Astrocyte of the spinal cord (primary cell): ENCODE results near the gene LRRC14B.
"Not testable (repeated sequence)": the region's sequence is repeated elsewhere in the genome, so short reads cannot be mapped to it uniquely, and the experiment has no call there.

Experiments
- DNase-seq: peaks from one replicate; pipeline ENCODE4 v3.0.0; 2011; ENCODE audit warnings: low read depth, low spot score
- H3K4me3 ChIP-seq: 2 replicates; pipeline ENCODE4 v1.5.1; 2011; ENCODE audit warnings: low read depth, mild to moderate bottlenecking, low read length, moderate library complexity
- in situ Hi-C: cut with HindIII; loops from 2 replicates; pipeline ENCODE4 v1.10.0; 2017; ENCODE audit warnings: low sequenced_read_pairs
- TF ChIP-seq, protein P1 (sequence below): IDR thresholded peaks from 2 replicates; pipeline ENCODE4 v1.5.1; 2012; ENCODE audit warnings: low read depth, mild to moderate bottlenecking, low read length, inconsistent platforms

Gene LRRC14B

DNA sequence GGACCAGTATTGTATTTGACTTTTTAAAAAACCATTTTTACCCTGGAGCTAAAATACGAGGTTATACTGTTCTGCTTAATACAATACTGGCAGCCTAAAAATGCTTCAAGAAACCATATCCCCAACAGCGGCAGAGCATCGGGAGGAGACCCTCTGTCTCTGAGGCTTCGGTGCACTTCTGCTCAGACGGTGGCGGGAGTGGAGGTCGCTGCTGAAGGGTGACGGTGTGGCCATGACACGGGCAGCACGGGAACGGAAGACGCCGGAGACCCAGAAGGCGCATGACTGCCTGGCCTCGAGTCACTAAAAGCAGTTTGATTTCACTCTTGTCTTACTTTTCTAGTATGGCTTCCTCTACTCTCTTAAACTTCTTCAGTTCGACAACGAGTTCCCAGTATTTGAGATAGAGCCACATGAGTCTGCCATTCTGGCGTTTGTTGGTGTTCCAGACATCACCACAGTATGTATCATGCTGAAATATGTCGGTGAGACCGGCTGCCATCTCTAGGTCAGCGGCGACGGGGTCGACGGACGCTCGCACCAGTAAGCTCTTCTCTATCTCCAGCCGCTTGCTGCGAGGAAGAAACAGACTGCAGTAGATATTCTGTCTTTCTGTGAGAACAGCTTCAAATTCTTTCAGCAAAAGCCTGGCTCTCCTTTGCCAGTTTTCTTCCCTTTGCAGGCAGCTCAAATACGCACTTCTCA is 13.8 kb downstream of the LRRC14B start:
- TF ChIP-seq, protein P1, sequence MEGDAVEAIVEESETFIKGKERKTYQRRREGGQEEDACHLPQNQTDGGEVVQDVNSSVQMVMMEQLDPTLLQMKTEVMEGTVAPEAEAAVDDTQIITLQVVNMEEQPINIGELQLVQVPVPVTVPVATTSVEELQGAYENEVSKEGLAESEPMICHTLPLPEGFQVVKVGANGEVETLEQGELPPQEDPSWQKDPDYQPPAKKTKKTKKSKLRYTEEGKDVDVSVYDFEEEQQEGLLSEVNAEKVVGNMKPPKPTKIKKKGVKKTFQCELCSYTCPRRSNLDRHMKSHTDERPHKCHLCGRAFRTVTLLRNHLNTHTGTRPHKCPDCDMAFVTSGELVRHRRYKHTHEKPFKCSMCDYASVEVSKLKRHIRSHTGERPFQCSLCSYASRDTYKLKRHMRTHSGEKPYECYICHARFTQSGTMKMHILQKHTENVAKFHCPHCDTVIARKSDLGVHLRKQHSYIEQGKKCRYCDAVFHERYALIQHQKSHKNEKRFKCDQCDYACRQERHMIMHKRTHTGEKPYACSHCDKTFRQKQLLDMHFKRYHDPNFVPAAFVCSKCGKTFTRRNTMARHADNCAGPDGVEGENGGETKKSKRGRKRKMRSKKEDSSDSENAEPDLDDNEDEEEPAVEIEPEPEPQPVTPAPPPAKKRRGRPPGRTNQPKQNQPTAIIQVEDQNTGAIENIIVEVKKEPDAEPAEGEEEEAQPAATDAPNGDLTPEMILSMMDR, result no peak
- no peak for DNase-seq
- in situ Hi-C loops, result no loop called here
- H3K4me3 ChIP-seq, result no peak overlapping the region

DNA sequence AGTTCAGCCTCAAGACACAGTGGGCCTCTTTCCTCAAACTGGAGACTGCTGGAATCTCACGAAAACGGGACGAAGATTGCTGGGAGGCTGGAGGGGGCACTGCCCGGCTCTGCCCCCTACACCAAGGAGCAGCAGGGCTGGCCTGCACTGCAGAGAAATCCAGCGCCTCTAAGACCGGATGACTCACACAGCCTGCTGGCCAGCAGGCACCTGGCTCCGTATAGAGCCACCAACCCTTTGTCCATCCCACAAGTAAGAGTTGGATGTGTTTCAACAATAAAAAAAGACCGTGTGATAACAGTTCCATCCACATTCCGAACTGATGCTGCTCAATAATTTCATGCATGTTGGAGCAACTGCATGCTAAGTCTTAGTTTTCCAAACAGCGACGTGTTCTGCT is 15.1 kb downstream of the LRRC14B start:
- TF ChIP-seq, protein P1, result no peak
- peak; percentile 59 for DNase-seq
- in situ Hi-C loops, result no loop called here
- no peak overlapping the region for H3K4me3 ChIP-seq

DNA sequence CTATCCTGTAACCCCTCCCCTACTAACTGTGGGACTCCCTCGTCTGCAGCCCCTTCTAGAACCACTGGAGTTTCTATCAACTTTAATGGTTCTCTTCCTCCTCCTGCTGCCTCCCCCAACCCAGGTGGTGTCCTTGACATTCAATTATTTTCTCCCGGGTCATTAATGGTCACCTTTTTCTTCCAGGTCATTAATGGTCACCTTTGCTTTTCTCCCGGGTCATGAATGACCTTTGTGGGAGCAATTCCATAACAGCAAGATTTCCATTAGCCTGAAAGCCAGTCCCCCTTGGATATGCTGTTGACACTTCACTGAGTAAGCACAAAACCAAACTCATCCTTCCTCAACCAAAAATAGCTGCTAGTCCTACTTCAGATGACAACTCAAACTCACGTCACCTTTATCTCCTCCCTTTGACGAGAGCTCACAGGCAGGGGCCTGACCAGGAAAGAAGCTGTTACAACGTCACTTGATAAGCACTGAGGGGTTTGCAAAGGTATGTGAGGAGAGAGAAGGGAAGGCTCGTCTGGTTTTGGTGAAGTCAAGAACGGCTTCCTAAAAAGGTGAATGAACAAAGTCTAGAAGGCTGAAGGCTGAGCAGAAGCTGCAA is 15.7 kb downstream of the LRRC14B start:
- H3K4me3 ChIP-seq, result no peak overlapping the region
- in situ Hi-C loops, result no loop called here
- TF ChIP-seq, protein P1, result no peak
- DNase-seq, result no peak

DNA sequence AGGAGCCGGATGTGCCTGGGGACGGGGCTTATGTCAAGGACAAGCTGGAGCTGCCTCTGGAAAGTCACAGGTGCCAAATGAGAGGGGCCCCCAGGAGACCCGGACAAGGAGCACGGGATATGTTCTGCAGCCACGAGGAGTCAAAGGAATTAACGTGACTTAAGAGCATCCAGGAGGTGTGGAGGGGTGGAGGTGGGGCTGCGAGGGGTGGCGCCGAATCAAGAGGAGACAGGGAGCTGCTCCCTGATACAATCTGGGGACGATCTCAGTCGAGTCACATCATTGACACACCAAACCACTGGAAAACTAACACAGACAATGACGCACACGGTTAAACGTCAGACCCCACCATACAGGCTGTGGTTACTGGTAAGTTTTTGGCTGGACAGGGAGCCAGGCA is 16.3 kb downstream of the LRRC14B start:
- TF ChIP-seq, protein P1, result no peak
- no peak overlapping the region for H3K4me3 ChIP-seq
- in situ Hi-C loops, result no loop called here
- DNase-seq, result no peak

DNA sequence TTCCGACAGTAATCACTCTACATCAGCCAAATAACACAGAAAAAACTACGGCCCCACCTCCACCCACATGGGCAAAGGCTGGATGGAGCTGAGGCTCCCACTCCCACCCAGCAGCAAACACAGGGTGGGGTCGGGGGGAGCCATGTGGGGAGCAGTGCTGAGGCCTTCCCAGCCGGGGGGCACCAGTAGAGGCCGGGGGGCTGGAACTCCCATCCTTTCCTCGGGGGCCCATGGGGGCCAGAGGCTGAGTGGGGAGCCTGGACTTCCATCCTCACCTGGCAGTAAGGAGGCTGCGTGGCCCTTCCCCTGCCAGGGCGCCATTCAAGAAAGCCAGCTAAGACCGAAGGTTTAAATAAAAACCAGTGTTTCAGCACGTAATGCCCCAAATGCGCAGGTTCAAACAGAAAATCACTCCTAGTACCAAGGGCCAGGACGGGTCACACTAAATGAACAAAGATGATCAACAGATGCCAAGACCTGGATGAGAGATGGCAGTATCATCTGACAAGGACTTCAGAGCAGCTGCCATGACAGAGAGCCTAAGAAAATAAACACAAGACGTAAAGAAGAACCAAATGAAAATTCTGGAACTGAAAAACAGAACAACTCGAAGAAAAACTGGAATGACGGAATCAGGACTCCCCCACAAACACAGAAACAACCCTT is 17.3 kb downstream of the LRRC14B start:
- DNase-seq, result no peak
- in situ Hi-C loops, result no loop called here
- H3K4me3 ChIP-seq, result no peak overlapping the region
- TF ChIP-seq, protein P1, result no peak

DNA sequence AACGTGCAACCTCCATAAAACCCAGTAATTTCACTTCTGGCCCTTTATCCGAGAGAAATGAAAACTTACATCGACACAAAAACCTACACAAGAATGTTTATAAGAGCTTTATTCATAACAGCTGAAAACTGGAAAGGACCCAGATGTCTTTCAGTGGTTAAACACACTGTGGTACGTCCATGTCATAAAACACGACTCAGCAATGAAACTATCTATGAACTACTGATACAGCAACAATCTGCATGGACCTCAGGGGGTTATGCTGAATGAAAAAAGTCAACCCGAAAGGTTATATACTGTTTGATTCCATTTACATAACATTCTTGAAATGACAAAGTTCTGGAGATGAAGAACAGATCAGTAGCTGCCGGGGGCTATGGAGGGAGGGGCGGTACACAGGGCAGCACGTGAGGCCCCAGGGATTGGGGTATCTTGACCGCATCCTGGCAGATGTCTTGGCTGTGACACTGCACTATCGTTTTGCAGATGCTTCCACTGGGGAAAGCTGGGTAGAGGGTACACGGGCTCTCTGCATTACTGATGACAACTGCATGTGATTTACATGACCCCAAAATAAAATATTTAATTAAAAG is 22.6 kb downstream of the LRRC14B start:
- H3K4me3 ChIP-seq, result no peak overlapping the region
- no peak for DNase-seq
- TF ChIP-seq, protein P1, result no peak
- in situ Hi-C loops, result no loop called here

DNA sequence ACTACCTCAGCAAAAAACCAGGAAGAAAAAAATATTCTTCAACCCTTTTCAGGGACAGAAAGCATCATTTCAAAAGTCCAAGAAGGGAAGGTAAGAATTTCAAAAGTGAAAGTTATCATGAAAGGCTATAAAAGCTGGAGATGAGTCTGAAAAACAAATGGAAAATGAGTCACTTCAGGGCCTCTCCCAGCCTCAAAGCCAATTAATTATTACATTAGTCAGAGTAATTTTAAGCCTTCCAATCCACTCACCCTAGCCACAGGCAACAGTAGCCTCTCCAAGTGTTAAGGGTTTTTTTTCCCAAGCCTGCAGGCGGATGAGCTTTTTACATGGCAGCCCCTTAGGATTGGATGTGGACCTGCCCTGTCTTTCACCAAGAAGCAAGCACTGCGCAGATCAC is 24.0 kb downstream of the LRRC14B start:
- H3K4me3 ChIP-seq, in situ Hi-C loops: not testable (repeated sequence)
- DNase-seq, result peak; percentile 34

DNA sequence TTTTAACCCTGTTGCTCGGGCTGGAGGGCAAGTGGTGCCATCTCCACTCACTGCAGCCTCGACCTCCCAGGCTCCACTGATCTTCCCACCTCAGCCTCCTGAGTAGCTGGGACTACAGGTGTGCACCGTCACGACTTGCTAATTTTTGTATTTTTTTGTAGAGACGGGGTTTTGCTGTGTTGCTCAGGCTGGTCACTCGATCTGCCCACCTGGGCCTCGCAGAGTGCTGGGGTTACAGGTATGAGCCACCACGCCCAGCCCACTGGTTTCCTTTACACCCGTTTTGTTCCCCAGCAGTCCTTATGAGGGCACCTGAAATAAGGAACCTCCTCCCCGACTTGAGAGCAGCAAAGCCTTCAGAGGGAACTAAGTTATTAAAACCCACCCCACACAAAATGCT is 24.8 kb downstream of the LRRC14B start:
- in situ Hi-C loops, DNase-seq, H3K4me3 ChIP-seq: not testable (repeated sequence)
